Measurements from ENCODE around the gene BCAS1.

- TF ChIP-seq EZH2phosphoT487 (IDR thresholded peaks at IDR 0.05; ENCODE audit: low read depth) (no peak), CTCF (IDR thresholded peaks at IDR 0.05; ENCODE audit: low read depth, low read length) (no peak)
These were observed 37.4 kb upstream of the BCAS1 start for GRCh38 chr20:54107600-54108325.

Data from OCI-LY3 (cell line).